Smooth muscle cell of the brain vasculature (primary cell): ENCODE data around the gene HTR3D.
"Not testable (repeated sequence)": the region's sequence is repeated elsewhere in the genome, so short reads cannot be mapped to it uniquely, and the experiment has no call there.

Experiments
- DNase-seq: peaks from one replicate; pipeline ENCODE4 v3.0.0-alpha.2; 2012; ENCODE audit warnings: low read depth, low spot score

HTR3D gene

GRCh38 chr3:184016169-184016570, 15.4 kb upstream of the HTR3D start:
- no peak for DNase-seq

- DNase-seq = peak; percentile 7
These were observed 14.5 kb upstream of the HTR3D start for GRCh38 chr3:184016811-184017671.

- peak; percentile 74 for DNase-seq
These were observed 13.7 kb upstream of the HTR3D start, which contains the start of gene ABCC5 for GRCh38 chr3:184017672-184018423. TSS of gene ABCC5 (minus strand) at chr3:184017884. CDS start at chr3:184014392, 3,492 bp downstream.

DNA sequence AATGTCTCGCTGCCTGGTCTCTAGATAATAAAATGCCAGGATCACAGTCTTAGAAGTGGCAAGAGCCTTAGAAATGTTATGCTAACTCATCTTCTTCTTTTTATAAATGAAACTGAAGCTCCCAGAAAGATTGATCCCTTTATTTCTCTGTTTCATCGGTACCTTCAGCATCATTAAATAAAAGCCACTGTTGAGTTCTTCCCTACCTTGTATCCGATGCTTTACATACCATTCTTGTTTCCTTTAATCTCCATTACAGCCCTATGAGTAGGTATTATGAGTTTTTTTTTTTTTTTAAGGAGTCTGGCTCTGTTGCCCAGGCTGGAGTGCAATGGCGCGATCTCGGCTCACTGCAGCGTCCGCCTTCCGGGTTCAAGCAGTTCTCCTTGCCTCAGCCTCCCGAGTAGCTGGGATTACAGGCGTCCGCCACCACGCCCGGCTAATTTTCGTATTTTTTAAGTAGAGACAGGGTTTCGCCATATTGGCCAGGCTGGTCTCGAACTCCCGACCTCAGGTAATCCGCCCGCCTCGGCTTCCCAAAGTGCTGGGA, 13.0 kb upstream of the HTR3D start:
- no peak for DNase-seq

- DNase-seq = no peak
These were observed 9.2 kb upstream of the HTR3D start for GRCh38 chr3:184022323-184022722.

DNA sequence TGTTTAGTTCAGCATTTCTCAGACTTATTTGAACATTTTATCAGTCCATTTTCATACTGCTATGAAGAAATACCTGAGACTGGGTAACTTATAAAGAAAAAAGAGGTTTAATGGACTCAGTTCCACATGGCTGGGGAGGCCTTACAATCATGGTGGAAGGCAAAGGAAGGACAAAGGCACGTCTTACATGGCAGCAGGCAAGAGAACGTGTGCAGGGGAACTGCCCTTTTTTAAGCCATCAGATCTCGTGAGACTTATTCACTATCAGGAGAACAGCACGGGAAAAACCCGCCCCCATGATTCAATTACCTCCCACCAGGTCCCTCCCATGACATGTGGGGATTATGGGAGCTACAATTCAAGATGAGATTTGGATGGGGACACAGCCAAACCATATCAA, 6.3 kb upstream of the HTR3D start:
- not testable (repeated sequence) for DNase-seq

DNA sequence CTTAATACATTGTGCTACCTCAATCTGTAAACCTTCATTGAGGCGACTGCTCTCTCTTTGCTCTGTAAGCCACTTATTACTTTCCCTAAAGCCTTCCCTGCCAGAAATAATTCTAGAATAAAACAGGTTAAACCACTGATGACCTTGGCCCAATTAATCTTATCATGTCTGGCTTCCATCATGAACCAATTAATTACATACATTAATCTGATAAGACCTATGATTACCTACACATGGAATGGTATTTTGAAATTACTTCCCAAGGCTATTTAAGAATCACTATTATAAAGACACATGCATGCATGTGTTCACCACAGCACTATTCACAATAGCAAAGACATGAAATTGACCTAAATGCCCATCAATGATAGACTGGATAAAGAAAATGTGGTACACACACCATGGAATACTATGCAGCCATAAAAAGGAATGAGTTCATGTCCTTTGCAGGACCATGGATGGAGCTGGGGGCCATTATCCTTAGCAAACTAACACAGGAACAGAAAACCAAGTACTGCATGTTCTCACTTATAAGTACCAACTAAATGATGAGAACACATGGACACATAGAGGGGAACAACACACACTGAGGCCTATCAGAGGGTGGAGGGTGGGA, 3.2 kb upstream of the HTR3D start:
- not testable (repeated sequence) for DNase-seq

DNA sequence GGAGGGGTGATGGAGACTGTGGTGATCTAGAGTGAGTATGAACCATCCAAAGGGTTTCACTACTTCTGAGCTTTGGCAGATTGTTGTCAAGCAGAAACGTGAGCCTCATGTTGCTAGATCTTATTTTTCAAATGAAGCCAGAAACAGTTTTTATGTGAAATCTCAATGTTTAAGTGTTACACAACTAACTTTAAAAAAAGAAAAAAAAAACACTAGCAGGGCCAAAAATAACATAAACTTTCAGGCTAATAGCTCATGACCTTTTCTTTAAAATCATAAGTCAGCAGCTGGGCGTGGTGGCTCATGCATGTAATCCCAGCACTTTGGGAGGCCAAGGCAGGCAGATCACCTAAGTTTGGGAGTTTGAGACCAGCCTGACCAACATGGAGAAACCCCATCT, 2.1 kb upstream of the HTR3D start:
- DNase-seq = no peak

- DNase-seq = no peak
These were observed 1.0 kb upstream of the HTR3D start for GRCh38 chr3:184030536-184030935.

GRCh38 chr3:184037816-184038215, 6.3 kb downstream of the HTR3D start:
- DNase-seq = no peak

GRCh38 chr3:184038307-184038706, 6.8 kb downstream of the HTR3D start:
- not testable (repeated sequence) for DNase-seq

DNA sequence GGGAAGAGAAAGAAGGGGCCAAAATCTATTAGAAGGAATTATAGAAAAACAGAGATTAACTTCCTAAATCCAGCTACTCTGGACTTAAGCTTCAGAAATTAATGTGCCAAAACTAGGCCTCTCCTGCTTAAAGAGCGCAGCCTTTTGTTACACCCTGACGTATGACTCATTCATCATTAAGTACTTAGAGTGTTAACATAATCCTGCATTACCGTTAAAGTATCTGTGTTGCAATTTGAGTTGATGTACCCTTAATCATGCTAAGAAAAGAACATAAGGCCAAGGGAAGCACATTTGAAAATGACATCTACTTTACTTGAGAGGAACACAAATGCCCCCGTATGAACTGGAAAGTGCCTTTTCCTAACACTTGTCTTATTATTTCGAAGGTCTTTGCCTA, 7.9 kb downstream of the HTR3D start:
- DNase-seq = no peak

DNA sequence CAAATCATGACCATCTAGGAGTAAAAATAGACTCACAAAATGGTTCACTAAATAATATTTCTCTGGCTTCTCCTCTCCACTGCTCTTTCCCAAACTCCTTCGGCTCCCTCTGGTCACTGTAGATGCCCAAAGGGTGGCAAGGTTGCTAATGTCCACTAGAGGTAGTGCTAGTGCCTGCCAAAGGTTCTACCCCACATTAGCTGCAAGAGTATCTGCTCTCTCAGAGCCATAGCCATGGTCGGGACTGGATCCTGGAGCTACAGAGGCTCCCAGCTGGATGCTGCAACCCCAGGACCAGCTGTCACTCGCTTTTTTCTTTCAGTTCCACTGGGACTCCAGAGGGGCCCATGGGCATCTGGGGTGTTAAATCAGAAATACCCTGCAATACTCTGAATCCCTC, 8.5 kb downstream of the HTR3D start:
- no peak for DNase-seq

GRCh38 chr3:184042617-184043016, 11.1 kb downstream of the HTR3D start:
- no peak for DNase-seq

DNA sequence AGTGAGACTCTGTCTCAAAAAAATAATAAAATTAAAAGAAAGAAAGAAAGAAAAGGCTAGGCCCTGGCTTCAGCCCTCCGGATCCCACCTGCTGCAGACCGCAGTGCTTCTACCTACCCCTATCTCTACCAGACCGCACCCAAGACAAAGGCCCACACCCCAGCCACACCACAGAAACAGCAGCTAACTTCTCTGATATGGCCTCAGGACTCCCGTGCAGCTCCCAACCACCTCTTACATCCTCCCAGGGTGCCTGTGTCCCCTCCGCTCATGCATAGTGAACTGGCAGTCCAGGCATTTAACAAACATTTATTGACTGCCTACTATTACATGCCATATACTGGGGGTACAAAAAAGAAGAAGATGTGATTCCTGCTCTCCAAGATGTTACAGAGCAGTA, 14.5 kb downstream of the HTR3D start:
- no peak for DNase-seq

- no peak for DNase-seq
These were observed 18.8 kb downstream of the HTR3D start for GRCh38 chr3:184050217-184050847.

DNA sequence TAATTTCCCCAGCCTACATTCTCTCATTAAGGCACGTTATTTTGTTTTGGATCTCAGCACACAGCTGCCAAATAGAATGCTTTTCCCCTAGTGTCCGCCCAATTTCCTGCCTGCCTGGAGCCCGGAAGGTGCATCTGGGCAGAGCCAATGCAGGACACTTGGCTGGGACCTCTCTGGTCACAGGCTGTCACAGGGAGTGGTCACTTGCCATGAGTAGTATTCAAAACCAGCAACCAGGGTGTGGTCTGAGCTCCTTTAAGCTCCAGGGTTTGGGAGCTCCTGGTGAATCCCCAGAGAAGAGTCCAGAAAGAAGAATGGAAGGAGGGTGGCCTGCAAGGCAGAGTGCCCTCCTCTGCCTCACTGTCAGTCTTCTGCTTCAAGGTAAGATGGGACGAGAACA, 21.2 kb downstream of the HTR3D start, which contains the start of gene HTR3C:
HTR3C (plus strand) TSS at position 281 of the 400 bp plus-strand sequence; CDS start at position 315, 34 bp downstream.
- DNase-seq = no peak

DNA sequence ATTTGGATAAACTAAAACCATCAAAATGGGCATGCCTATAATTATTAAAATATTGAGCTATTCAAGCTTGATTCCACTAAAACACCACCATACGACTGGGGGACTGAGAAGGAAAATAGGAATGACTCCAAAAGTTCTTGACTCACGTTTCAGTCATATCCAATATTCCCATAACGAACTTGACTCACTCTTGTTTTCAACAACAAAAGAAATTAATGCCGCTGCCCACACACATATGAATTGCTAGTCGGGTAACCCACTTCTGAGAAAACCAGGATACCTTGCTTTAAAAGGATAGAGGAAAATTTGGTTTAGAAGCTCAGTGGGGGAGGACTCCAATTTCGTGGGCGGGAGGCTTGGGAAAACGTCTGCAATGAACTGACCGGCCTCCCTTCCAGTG, 26.5 kb downstream of the HTR3D start:
- no peak for DNase-seq

- no peak for DNase-seq
These were observed 27.9 kb downstream of the HTR3D start for GRCh38 chr3:184059424-184059823.

GRCh38 chr3:184062637-184063036, 31.1 kb downstream of the HTR3D start:
- DNase-seq = no peak

- DNase-seq = no peak
These were observed 34.7 kb downstream of the HTR3D start for GRCh38 chr3:184066211-184066610.
